ENCODE data around the gene POPDC3. TPM values are rescaled to one million over a fixed set of nuclear protein-coding genes. Genes with fewer than 3 reads are reported as not detected.
A peak's percentile ranks its signal among the peaks of the same experiment; 100 is the strongest.
"Not testable (repeated sequence)": the region's sequence is repeated elsewhere in the genome, so short reads cannot be mapped to it uniquely, and the experiment has no call there.

The POPDC3 gene
- total RNA-seq, 1 experiment from 2014 or later: 69.1 TPM

DNA sequence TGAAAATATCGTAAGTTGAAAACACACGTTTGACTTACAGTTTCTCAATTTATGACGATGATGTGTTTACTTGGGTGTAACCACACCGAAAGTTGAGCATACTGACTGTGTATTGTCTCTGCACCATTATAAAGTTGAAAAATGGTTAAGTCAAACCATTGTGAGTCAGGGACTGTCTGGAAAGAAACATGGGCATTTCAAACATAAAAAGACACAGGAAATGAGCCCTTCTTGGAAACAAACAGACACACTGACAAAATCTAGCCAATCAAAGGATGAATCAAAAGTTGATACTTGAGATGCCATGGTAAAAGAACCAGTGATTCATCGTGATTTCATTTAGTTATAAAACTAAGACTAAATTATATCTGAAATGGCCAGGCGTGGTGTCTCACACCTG lies 5.3 kb downstream of the POPDC3 start:
- in situ Hi-C loops (cut with HindIII; ENCODE audit: low pct_unique_long_range_greater_than_20kb, low sequenced_read_pairs): no loop called here
- no peak for DNase-seq (ENCODE audit: low read depth, low spot score)

DNA sequence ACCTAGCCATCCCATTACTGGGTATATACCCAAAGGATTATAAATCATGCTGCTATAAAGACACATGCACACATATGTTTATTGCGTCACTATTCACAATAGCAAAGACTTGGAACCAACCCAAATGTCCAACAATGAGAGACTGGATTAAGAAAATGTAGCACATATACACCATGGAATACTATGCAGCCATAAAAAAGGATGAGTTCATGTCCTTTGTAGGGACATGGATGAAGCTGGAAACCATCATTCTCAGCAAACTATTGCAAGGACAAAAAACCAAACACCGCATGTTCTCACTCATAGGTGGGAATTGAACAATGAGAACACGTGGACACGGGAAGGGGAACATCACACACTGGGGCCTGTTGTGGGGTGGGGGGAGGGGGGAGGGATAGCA lies 7.3 kb downstream of the POPDC3 start:
- in situ Hi-C loops (cut with HindIII; ENCODE audit: low pct_unique_long_range_greater_than_20kb, low sequenced_read_pairs); DNase-seq (ENCODE audit: low read depth, low spot score): not testable (repeated sequence)

DNA sequence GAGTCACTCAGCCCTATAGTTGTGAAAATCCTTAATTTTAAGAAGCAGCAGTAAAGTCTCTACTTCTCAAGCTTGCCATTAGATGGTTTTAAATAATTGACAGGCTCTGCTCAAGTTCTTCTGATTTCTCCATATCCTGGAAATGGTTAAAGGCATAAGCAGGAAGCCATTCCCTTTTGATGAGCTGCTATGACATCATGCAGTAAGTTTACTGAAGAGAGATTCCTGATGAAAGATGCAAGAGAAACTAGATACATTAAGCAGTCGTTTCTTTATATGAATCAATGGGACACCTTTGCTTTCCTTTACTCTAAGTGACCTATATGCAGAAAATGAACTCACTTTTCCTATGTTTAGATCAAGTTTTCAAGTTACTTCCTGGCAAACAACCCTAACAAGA lies 9.8 kb downstream of the POPDC3 start:
- no peak for DNase-seq (ENCODE audit: low read depth, low spot score)
- in situ Hi-C loops (cut with HindIII; ENCODE audit: low pct_unique_long_range_greater_than_20kb, low sequenced_read_pairs): no loop called here

DNA sequence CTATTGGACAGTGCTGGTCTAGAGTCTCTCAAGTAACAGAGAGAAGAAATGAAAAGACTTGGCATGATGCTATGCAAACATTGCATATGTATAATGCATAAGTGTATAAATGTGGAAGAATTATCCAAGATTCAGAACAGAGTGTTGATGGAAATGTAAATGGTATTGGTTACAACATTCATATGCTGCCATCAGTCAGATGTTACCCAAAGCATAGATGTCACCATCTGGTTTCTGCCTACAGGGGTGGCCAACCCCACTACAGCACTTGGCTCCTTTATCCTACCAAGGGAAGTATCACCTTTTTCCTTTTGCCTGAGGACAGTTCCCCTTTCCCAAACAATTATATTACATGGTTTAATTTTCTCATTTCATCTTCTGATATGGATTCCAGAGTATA lies 11.9 kb downstream of the POPDC3 start:
- DNase-seq (ENCODE audit: low read depth, low spot score): no peak
- in situ Hi-C loops (cut with HindIII; ENCODE audit: low pct_unique_long_range_greater_than_20kb, low sequenced_read_pairs): no loop called here

DNA sequence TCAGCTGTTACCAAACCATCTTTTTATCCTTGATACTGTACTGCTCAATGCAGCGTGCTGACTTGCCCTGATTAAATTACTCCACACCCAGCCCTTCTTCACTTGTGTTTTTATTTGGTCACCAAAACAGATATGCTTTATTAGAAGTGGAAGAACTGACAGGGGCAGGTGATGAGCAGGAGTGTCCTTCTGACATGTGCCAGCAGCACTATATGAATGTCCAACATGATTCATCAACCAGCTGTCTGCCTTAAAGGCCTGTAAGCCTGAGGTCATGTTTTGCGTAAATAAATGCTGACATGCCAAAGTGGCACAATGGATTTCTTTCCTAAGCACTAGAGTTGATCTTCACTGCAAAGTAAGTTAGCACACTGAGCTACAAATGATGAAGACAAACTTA lies 15.4 kb downstream of the POPDC3 start:
- peak; percentile 90 for DNase-seq (ENCODE audit: low read depth, low spot score)
- in situ Hi-C loops (cut with HindIII; ENCODE audit: low pct_unique_long_range_greater_than_20kb, low sequenced_read_pairs): no loop called here

DNA sequence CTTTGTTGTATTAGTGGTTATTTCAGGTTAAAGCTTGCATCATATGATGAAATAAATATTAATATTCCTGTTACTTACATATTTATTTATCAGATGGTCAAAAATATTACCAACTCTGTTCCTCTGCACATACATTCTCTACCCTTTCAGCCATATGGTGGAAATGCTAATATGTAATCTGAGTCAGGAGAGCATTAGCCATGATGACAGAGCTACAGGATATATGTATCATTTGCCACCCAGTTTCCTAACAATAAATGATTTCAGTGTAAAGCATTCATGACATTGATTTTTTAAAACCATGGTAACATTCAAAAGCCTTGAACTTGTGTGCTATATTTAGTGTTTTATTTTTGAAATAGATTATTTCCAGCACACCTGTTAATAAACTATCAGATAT lies 16.6 kb downstream of the POPDC3 start:
- no peak for DNase-seq (ENCODE audit: low read depth, low spot score)
- in situ Hi-C loops (cut with HindIII; ENCODE audit: low pct_unique_long_range_greater_than_20kb, low sequenced_read_pairs): no loop called here

DNA sequence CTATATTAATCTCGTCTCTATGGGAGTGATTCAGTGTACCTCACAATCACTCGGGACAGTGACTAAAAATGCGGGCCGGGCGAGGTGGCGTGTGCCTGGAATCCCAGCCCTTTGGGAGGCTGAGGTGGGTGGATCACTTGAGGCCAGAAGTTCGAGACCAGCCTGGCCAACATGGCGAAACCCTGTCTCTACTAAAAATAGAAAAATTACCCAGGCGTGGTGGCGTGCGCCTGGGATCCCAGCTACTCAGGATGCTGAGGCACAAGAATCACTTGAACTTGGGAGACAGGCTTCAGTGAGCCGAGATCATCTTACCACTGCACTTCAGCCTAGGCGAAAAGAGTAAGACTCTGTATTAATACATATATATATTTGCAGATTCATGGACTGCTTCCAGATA lies 17.4 kb downstream of the POPDC3 start:
- in situ Hi-C loops (cut with HindIII; ENCODE audit: low pct_unique_long_range_greater_than_20kb, low sequenced_read_pairs): no loop called here
- no peak for DNase-seq (ENCODE audit: low read depth, low spot score)

DNA sequence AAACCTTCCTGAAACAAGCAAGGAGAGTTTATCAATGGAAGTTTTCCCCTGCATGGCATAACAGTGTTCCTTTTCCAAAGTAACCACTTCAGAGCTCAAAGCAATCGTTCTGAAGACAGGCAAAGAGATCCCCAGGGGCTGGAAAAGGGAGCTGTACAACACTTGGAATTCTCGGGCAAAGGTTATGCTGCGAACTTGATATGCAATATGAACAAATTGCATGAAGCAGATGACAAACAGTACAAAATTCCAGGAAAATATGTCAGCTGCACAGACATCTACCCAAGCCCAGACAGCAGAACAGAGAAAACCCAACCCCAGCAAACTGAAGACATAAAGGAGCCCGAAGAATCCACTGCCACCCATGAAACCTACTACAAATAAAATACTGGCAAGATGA lies 18.4 kb downstream of the POPDC3 start:
- in situ Hi-C loops (cut with HindIII; ENCODE audit: low pct_unique_long_range_greater_than_20kb, low sequenced_read_pairs): no loop called here
- DNase-seq (ENCODE audit: low read depth, low spot score): no peak

DNA sequence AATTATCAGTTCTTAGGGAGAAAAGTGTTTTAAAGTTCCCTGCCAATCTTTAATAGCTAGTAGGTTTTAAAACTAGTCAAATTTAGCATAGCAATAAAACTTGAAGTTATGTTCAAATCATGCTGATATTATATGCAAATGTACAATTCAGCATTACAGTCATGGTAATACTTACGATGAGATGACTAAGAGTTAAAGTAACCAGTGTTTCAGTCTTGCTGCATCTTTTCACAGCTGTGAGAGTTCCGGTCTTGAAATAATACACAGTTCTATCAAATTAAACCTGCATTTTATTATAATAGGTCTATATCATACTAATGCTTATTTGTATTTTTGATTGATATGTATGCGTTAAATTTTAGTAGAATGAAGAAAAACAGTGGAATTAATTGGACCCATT lies 26.1 kb downstream of the POPDC3 start:
- DNase-seq (ENCODE audit: low read depth, low spot score): no peak
- in situ Hi-C loops (cut with HindIII; ENCODE audit: low pct_unique_long_range_greater_than_20kb, low sequenced_read_pairs): no loop called here

DNA sequence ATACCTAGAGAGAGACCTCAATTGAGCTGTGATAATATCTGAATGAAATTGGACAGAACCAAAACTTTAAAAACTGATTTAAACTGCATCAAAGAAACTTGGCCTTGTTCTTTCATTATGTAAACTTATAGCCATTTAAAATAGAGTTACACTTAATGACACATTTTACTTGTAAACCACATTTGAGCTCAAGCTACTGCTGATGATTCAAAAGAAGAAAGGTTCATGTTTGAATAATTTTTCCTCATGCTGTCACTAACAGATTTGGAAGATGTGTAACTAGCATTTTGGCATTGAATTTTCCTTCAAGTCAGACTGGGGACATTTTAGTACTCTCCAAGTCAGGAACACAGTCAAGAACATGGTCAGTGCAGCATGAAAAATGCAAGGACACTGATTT lies 26.9 kb downstream of the POPDC3 start:
- in situ Hi-C loops (cut with HindIII; ENCODE audit: low pct_unique_long_range_greater_than_20kb, low sequenced_read_pairs): no loop called here
- no peak for DNase-seq (ENCODE audit: low read depth, low spot score)

DNA sequence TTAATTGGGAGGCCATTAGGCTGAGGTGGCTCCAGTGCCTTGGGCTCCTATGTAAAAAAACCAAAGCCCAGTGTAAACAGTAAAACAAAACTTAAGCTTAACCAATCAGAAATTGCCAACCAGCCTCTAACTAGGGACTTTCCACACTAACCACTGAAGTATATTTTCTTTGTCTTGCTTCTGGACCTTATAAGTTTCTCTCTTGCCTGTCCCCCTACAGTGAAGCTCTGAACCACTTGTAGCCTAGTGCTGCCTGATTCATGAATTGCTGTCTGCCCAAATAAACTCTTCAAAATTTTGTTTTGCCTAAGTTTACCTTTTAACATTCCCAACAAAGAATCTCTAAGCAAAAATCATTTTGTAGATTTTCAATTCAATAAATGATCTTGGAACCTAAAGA lies 28.2 kb downstream of the POPDC3 start:
- DNase-seq (ENCODE audit: low read depth, low spot score): no peak
- in situ Hi-C loops (cut with HindIII; ENCODE audit: low pct_unique_long_range_greater_than_20kb, low sequenced_read_pairs): no loop called here

DNA sequence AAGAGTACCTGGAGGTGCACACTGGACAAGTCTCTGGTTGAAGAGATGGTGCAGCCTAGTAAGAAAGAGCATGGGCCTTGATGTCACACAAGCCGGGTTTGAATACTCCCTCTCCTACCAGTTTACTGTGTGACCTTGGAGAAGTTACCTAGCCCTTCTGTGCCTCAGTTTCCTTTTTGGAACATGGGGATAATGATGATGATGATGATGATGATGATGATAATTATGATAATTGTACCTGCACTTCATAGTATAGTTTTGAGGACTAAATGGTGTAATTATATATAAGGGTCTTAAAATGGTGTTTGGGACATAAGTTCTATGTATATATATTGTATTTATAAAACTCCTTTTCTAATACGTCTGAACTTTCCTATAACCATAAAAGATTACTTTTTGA lies 41.7 kb downstream of the POPDC3 start:
- DNase-seq (ENCODE audit: low read depth, low spot score): no peak
- in situ Hi-C loops (cut with HindIII; ENCODE audit: low pct_unique_long_range_greater_than_20kb, low sequenced_read_pairs): no loop called here

DNA sequence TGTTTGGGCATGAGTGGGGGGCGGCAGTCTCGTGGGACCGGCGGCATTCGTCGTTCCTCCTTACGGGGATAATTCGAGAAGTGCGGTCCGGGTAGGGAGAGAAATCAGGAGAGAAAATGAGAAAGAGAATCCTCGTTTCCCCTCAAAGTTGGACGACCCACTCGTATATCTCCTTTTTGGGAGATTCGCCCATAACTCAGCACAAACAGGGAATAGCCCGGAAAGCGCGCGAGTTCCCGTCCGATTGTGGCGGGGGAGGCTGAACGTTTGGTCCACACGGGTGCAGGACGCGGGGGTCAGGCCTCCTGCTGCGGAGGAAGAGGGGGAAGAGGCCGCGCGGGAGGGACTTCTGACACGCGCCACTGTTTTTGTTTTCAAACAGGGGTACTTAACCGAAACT lies 42.4 kb downstream of the POPDC3 start:
- no peak for DNase-seq (ENCODE audit: low read depth, low spot score)
- in situ Hi-C loops (cut with HindIII; ENCODE audit: low pct_unique_long_range_greater_than_20kb, low sequenced_read_pairs): no loop called here

DNA sequence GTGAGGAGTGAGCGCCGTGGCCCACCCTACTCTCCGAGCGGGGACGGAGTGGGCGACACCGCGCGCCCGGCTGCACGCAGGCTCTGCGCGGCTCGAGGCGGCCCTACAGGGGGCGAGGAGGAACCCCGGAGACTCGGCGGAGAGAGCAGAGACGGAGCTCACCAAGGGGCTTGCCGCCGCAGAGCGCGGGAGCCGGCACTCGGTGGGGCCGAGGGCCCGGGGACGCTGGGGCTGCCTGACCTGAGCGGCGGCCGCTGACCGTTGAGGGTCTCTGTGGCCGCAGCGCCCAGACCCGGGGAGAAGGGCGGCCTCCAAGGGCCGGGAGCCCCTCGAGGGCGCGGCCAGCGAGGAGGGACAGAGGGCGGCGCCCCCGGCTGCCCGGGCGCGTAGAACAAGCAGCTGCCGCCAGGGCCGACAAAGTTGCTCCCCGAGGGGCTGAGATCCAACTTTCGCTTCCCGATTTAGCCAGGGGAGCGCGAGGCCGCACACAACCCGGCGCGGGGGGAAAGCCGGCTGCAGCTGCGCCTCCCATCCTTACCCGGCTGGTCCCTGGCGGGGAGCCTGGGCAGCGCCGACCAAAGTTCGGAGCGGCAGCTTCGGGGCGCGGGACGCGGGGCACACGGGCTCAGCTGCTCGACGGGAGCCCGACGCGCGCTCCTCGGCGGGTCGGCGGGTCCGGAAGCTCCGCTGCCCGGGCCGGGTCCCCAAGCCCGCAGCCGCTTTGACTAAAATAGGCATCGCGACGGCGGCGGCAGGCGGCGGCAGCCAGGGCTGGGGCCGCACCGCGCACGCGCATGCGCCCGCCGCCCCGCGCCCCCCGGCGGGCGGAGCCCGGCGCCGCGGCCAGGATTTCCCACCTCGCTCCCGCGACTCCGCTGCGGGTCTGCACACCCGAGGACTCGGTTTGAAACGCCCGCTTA lies 43.1 kb downstream of the POPDC3 start:
- in situ Hi-C loops (cut with HindIII; ENCODE audit: low pct_unique_long_range_greater_than_20kb, low sequenced_read_pairs): no loop called here
- DNase-seq (ENCODE audit: low read depth, low spot score): peak; percentile 47

DNA sequence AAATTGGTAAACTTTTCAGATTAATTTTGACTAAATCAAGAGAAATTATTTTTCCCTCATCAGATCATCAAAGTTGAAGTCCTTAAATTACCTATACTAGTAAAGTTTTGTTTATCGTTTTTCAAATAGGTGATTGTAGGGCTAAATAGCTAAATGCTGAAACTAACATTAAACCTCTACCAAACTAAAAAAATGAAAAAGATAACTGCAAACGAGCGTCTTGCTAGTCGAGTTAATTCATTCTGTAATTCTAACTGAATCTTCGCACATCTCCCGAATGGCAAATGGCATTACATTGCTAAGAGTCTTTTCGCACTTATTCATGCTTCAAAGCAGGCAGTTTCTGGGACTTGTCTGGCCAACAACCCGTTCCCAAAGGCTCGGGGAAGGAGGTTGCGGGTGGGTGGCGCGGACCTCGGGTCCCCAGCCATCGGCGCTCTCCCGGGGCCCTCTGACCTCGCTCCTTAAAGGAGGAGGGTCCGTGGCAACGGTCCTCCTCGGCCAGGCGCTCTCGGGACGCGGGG lies 43.8 kb downstream of the POPDC3 start:
- in situ Hi-C loops (cut with HindIII; ENCODE audit: low pct_unique_long_range_greater_than_20kb, low sequenced_read_pairs): no loop called here
- peak; percentile 8 for DNase-seq (ENCODE audit: low read depth, low spot score)

DNA sequence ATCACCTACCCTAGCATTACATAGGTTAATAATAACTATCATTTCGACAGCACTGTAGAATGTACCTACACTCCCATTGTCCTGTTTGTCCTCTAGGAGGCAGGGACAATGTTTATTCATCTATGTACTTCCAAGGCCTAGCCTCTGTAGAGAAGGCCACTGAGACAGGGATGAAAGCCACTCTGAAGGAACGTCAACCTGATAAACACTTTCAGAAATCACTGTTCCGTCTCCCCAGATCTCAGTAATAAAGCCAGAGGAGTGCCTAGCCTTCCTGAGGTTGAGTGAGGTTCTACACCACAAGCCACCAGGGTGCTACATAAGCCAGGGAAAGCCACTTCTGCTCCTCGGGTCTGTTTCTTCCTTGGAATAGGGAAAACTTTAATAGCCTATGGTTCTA lies 44.8 kb downstream of the POPDC3 start:
- in situ Hi-C loops (cut with HindIII; ENCODE audit: low pct_unique_long_range_greater_than_20kb, low sequenced_read_pairs): no loop called here
- DNase-seq (ENCODE audit: low read depth, low spot score): peak; percentile 44

DNA sequence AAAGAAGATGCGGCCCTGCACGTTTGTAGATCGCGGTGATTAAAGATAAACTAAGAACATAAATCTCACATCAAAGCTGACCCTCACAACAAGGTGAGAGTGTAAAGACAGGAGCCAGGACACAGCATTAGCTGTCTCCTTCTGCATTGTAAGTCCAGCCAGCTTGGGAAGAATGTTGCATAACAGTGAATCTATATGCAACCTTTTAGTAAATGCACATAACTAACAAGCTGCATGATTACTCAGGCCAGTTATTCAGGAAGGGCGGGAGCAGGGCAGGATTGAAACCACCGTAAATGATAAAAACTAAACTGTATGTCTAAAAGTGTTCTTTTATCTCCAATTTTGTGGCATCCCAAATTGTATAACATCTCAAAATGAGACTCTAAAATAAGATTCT lies 57.1 kb downstream of the POPDC3 start:
- in situ Hi-C loops (cut with HindIII; ENCODE audit: low pct_unique_long_range_greater_than_20kb, low sequenced_read_pairs): no loop called here
- no peak for DNase-seq (ENCODE audit: low read depth, low spot score)

DNA sequence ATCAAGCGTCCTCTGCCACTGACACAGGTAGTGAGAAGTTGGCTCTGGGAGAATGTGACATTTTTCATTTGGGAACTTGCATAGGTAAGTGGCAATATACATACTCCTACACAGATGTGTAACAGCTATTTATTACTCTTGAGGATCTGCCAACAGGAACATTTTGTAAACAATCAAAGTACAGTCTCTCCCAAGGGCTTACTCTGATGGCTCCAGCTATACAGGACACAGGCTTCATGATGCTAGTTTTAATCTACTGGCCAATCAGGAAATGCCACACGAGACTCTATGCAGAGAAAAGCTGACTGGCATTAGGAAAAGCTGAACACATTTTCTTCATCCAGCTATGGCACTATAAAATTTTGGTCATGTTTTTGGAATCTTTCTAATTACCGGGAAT lies 57.8 kb downstream of the POPDC3 start:
- in situ Hi-C loops (cut with HindIII; ENCODE audit: low pct_unique_long_range_greater_than_20kb, low sequenced_read_pairs): no loop called here
- no peak for DNase-seq (ENCODE audit: low read depth, low spot score)

DNA sequence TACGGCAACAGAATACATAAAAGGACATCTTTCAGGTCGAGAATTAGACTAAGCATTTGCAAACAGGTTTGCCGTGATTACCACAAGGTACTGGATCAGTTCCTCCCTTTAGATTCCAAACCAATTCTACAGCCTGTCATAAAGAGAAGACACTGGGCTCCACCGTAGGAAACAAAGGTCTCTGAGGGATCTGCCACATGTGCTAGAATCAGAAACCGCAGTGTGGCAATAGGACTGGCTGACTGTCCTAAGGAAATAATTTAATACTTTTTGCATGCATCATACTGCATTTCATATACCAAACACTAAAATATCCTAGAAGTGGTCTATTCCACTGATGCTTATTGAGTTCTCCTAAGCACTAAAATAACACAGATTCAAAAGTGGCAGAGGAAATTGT lies 59.2 kb downstream of the POPDC3 start:
- in situ Hi-C loops (cut with HindIII; ENCODE audit: low pct_unique_long_range_greater_than_20kb, low sequenced_read_pairs): no loop called here
- no peak for DNase-seq (ENCODE audit: low read depth, low spot score)

All from SK-MEL-5 (cell line).